Measurements from ENCODE around the gene GRIK1. TPM values are rescaled to one million over a fixed set of nuclear protein-coding genes. Genes with fewer than 3 reads are reported as not detected.

GRIK1 gene
- total RNA-seq, 2 experiments from 2014 or later: not detected

DNA sequence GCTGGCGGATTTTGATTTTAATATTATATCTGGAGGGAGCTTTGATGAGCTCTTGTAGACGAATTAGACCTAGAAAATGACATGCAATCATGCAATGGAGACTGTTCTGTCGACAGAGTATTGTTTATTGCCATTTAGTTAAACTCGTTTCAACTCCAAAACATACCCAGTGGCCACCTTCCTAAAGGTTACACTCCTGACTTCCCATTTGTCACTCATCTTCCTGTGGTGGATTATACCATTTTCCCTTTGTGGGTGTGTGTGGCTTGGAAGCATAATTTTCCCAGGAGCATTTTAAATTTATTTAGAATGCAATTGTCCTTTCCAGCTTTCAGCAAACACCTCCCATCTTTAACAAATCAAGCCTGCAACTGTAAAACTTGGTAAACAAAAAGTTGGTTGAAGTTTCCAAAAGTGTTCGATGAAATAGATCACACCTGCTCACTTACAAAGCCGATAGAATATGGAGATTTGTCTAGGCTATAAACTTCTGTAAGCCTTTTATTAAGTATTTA lies 266.6 kb downstream of the GRIK1 start:
- H3K27me3 Mint-ChIP-seq: peaks cover 19% of the 10 kb centered on the region
- no peak for DNase-seq
- no peaks in the 10 kb centered on the region for H3K9me3 Mint-ChIP-seq
- POLR2A ChIA-PET: no interaction called here
- no peak overlapping the region for H3K4me3 Mint-ChIP-seq
- H3K27ac Mint-ChIP-seq: no peak overlapping the region
- H3K4me1 Mint-ChIP-seq: peaks cover 3% of the 10 kb centered on the region
- H3K36me3 Mint-ChIP-seq (ENCODE audit: low read depth): no peaks in the 10 kb centered on the region
- CTCF ChIA-PET: no interaction called here

- no peak overlapping the region for H3K4me3 Mint-ChIP-seq
- CTCF ChIA-PET: interaction anchor here (0.8 kb wide), 1 partner anchor 576 kb away, joined by 3 read pairs; no protein-coding TSS in a partner anchor
- H3K36me3 Mint-ChIP-seq (ENCODE audit: low read depth): no peaks in the 10 kb centered on the region
- H3K4me1 Mint-ChIP-seq: peaks cover 3% of the 10 kb centered on the region
- H3K9me3 Mint-ChIP-seq: no peaks in the 10 kb centered on the region
- H3K27ac Mint-ChIP-seq: no peak overlapping the region
- POLR2A ChIA-PET: no interaction called here
- peaks cover 28% of the 10 kb centered on the region for H3K27me3 Mint-ChIP-seq
- DNase-seq: no peak
Measured at GRCh38 chr21:29671728-29672127, 268.1 kb downstream of the GRIK1 start.

- CTCF ChIA-PET: no interaction called here
- peaks cover 3% of the 10 kb centered on the region for H3K4me1 Mint-ChIP-seq
Measured at GRCh38 chr21:29670228-29670627, 269.6 kb downstream of the GRIK1 start.

GRCh38 chr21:29669416-29669815 lies 270.4 kb downstream of the GRIK1 start:
- DNase-seq: no peak
- CTCF ChIA-PET: no interaction called here
- Mint-ChIP-seq H3K4me1 (peaks cover under 1% of the 10 kb centered on the region), H3K27me3 (peaks cover 27% of the 10 kb centered on the region), H3K4me3 (no peak overlapping the region), H3K27ac (no peak overlapping the region), H3K9me3 (no peaks in the 10 kb centered on the region), H3K36me3 (ENCODE audit: low read depth) (no peaks in the 10 kb centered on the region)
- POLR2A ChIA-PET: no interaction called here

More at GRCh38 chr21:29670228-29670627, 269.6 kb downstream of the GRIK1 start:
- Mint-ChIP-seq H3K27me3 (peaks cover 26% of the 10 kb centered on the region), H3K27ac (no peak overlapping the region), H3K4me3 (no peak overlapping the region), H3K36me3 (ENCODE audit: low read depth) (no peaks in the 10 kb centered on the region), H3K9me3 (no peaks in the 10 kb centered on the region)
- DNase-seq: no peak
- POLR2A ChIA-PET: no interaction called here

GRCh38 chr21:29667651-29668050 lies 272.1 kb downstream of the GRIK1 start:
- no peaks in the 10 kb centered on the region for H3K4me1 Mint-ChIP-seq
- H3K4me3 Mint-ChIP-seq: no peak overlapping the region
- peaks cover 36% of the 10 kb centered on the region for H3K27me3 Mint-ChIP-seq
- ChIA-PET POLR2A (no interaction called here), CTCF (interaction anchor here (1.2 kb wide), 1 partner anchor 22 kb away, joined by 3 read pairs; no protein-coding TSS in a partner anchor)
- H3K36me3 Mint-ChIP-seq (ENCODE audit: low read depth): no peaks in the 10 kb centered on the region
- no peak for DNase-seq
- no peak overlapping the region for H3K27ac Mint-ChIP-seq
- H3K9me3 Mint-ChIP-seq: no peaks in the 10 kb centered on the region

- ChIA-PET POLR2A (no interaction called here), CTCF (no interaction called here)
- Mint-ChIP-seq H3K4me3 (no peak overlapping the region), H3K27me3 (peaks cover 45% of the 10 kb centered on the region), H3K27ac (no peak overlapping the region), H3K4me1 (peaks cover 10% of the 10 kb centered on the region), H3K36me3 (ENCODE audit: low read depth) (peaks cover 7% of the 10 kb centered on the region), H3K9me3 (peaks cover 7% of the 10 kb centered on the region)
- DNase-seq: no peak
Measured at GRCh38 chr21:29664615-29665014, 275.2 kb downstream of the GRIK1 start.

DNA sequence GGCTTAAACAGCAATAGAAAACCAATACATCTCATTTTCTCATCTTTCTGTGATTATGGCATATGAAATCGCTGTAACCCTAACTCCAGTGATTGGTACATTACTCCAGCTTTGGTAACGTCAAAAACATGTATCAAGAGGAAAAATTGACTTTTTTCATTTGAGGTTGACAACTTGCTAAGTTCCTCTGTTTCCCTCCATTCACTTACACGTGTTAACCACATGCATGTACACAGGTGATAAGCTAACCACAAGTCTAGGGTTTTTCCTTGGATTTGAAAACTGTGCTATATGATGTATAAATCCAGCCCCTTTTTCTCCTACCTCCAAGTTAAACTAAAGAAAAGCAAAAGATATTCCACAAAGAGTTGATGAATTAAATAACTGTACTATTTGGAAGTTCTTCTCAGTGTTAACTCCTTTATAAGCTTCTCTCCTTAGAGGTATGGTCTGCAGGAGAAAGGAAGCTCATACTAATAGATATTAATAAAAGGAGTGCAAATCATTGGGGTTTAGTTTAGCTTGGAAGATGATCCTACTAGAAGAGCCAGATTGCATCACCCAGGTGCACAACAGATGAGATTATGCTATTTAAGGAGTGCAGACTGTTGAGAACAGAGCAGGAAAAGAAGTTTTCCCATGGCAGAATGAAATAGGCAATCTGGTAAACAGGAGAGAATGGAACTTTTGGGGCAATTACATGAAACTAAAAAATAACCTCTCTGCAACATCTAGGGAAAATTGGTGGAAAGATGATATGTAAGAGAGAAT lies 277.9 kb downstream of the GRIK1 start:
- DNase-seq: no peak
- H3K4me1 Mint-ChIP-seq: peaks cover 20% of the 10 kb centered on the region
- H3K4me3 Mint-ChIP-seq: no peak overlapping the region
- ChIA-PET CTCF (interaction anchor here (0.9 kb wide), 1 partner anchor 186 kb away, joined by 3 read pairs; no protein-coding TSS in a partner anchor), POLR2A (no interaction called here)
- H3K27ac Mint-ChIP-seq: no peak overlapping the region
- H3K36me3 Mint-ChIP-seq (ENCODE audit: low read depth): peaks cover 7% of the 10 kb centered on the region
- H3K9me3 Mint-ChIP-seq: peaks cover 7% of the 10 kb centered on the region
- H3K27me3 Mint-ChIP-seq: peaks cover 28% of the 10 kb centered on the region

DNA sequence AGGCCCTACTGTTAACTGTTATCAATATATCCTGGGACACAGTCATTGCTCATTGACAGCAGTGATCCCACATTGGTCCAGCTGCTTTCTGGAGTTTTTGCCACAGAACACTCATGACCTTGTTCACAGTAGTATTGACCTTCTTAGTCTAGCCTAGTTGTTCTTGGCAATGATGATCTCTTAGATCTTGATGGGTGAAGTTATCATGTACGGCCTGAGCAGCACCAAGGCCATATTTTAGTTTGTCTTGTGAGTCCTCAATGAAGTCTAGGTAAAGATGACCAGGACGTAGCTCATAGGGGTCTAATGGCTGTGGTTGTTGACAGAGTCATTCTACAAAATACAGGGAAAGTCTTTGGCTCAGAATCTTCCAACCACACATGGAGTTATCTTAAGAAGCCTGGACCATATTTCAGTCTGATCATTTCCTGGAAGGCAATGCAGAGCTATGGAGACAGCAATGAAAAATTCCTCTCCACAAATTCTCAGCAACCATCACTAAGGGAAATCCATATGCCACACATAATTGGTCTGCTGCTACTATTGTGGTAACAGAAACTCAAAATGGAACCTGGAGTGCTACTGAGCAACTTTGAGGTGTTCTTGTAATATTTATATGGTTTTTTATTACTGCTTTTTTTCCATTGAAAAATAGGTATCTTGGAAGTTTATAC lies 279.6 kb downstream of the GRIK1 start:
- Mint-ChIP-seq H3K9me3 (peaks cover 7% of the 10 kb centered on the region), H3K27ac (no peak overlapping the region), H3K27me3 (peaks cover 28% of the 10 kb centered on the region), H3K4me3 (no peak overlapping the region), H3K36me3 (ENCODE audit: low read depth) (peaks cover 9% of the 10 kb centered on the region), H3K4me1 (peaks cover 33% of the 10 kb centered on the region)
- CTCF ChIA-PET: no interaction called here
- no peak for DNase-seq
- POLR2A ChIA-PET: no interaction called here

DNA sequence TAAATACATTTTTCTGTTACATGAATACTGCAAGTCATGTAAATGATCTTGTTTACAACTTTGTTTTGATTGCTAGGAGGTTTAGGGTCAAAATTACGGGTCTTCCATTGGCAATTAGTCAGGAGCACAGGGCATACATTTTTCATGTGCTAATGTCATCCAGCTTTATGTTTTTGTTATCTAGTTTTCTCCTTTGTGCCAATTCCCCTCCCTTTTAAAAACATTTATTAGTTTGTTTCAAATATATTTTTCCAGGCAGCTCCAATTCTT lies 280.9 kb downstream of the GRIK1 start:
- Mint-ChIP-seq H3K27ac (no peak overlapping the region), H3K9me3 (peaks cover 9% of the 10 kb centered on the region), H3K4me3 (no peak overlapping the region), H3K4me1 (peaks cover 36% of the 10 kb centered on the region), H3K27me3 (peaks cover 27% of the 10 kb centered on the region), H3K36me3 (ENCODE audit: low read depth) (peaks cover 12% of the 10 kb centered on the region)
- ChIA-PET CTCF (no interaction called here), POLR2A (no interaction called here)
- DNase-seq: no peak

GRCh38 chr21:29658177-29658933 lies 281.4 kb downstream of the GRIK1 start:
- no peak overlapping the region for H3K4me3 Mint-ChIP-seq
- H3K4me1 Mint-ChIP-seq: peaks cover 36% of the 10 kb centered on the region
- CTCF ChIA-PET: no interaction called here
- peaks cover 21% of the 10 kb centered on the region for H3K27me3 Mint-ChIP-seq
- no peak overlapping the region for H3K27ac Mint-ChIP-seq
- H3K9me3 Mint-ChIP-seq: peaks cover 9% of the 10 kb centered on the region
- no peak for DNase-seq
- POLR2A ChIA-PET: no interaction called here
- peaks cover 12% of the 10 kb centered on the region for H3K36me3 Mint-ChIP-seq (ENCODE audit: low read depth)

DNA sequence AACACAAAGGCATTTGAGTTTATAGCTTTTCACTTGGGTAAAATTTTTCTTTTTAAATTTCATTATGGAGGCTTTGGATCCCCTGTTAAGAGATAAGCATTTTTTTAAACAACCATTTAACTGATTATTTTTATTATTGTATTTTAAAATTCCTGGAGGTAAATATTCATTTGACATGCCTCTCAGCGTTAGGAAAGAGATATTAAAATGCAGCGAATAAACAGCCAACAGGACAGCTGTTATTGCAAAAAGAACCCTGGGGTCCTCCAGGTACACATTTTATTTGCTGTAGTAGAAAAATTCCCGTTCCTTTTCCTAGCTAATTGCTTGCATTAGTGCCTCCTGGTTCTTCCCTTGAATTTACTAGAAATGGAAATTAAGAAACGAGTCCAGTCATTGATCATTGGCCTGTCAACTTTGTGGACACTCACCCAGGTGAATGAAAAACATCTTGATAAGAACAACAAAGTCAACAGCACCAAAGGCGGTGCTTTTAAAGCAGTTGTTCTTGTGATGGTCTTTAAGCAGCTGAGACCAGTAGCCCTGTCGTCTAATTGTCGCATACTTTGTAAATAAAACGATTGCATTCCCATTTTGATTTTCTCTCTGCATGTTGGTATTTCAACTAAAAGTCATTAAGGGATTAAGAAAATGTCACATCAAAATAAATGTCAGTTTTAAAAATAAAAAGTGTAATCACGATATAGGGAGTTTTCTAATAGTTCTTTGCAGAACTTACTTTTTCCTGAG lies 282.4 kb downstream of the GRIK1 start:
- ChIA-PET CTCF (no interaction called here), POLR2A (no interaction called here)
- no peak for DNase-seq
- Mint-ChIP-seq H3K27ac (peak overlapping the region; percentile 87), H3K36me3 (ENCODE audit: low read depth) (peaks cover 12% of the 10 kb centered on the region), H3K9me3 (peaks cover 9% of the 10 kb centered on the region), H3K4me1 (peaks cover 36% of the 10 kb centered on the region), H3K4me3 (no peak overlapping the region), H3K27me3 (peaks cover 19% of the 10 kb centered on the region)

DNA sequence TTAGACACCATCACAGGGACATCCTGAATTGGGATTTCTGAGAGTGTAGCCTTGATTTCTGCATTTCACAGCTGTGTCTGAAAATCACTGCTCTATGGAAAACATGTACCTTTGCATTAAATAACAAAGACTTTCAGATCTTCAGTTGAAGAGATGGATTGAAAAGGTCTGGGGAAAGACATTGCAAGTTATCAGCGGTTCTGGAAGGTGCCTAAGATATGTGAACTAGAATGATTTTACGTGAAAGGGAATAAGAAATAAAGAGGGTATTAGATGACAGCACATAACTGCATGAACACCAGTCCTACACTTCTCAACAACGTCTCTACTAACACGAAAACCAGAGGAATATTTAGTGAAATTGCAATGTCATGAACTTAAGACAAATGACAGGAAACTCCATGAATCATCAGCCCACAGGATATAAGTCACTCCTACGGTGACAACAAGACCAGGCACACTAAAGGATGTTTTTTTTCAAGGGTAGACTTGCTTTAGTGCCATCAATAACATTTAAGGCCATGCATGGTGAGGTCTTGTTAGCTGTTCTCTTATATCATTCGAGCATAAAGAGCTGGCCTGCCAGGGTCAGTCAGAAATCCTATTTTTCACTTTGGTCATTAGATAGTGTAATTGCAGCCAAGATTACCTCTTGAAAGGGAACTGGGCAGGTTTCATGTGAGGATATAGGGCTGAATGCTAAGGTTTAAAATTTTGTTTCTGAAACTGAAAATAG lies 283.1 kb downstream of the GRIK1 start:
- Mint-ChIP-seq H3K27ac (peak overlapping the region; percentile 87), H3K36me3 (ENCODE audit: low read depth) (peaks cover 12% of the 10 kb centered on the region), H3K4me3 (peak overlapping the region; percentile 43), H3K27me3 (peaks cover 14% of the 10 kb centered on the region), H3K4me1 (peaks cover 34% of the 10 kb centered on the region), H3K9me3 (peaks cover 9% of the 10 kb centered on the region)
- CTCF ChIA-PET: no interaction called here
- no peak for DNase-seq
- POLR2A ChIA-PET: no interaction called here

Measured in activated CD4-positive, alpha-beta memory T cell treated with anti-CD3 and anti-CD28 coated beads, Interleukin-2, amount 10 ng/mL, durations not matched to agents 7 days and 5 days (primary cell).